ENCODE measurements around the gene LZTS3.
A peak's percentile ranks its signal among the peaks of the same experiment; 100 is the strongest.
"Not testable (repeated sequence)": the region's sequence is repeated elsewhere in the genome, so short reads cannot be mapped to it uniquely, and the experiment has no call there.

LZTS3 gene

DNA sequence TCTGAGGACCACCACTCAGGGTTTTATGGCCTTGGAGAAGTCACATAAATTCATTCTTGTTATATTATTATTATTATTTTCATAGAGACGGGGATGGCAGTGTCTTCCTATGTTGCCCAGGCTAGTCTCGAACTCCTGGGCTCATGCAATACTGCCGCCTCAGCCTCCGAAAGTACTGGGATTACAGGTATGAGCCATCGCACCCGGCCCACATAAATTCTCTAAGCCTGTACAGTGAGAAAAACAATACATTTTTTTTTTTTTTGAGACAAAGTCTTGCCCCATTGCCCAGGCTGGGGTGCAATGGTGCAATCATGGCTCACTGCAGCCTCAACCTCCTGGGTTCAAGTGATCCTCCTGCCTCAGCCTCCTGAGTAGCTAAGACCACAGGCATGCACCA is 12.9 kb downstream of the LZTS3 start:
- no peak overlapping the region for H3K4me3 ChIP-seq (ENCODE audit: insufficient read depth, low read depth, low read length)

DNA sequence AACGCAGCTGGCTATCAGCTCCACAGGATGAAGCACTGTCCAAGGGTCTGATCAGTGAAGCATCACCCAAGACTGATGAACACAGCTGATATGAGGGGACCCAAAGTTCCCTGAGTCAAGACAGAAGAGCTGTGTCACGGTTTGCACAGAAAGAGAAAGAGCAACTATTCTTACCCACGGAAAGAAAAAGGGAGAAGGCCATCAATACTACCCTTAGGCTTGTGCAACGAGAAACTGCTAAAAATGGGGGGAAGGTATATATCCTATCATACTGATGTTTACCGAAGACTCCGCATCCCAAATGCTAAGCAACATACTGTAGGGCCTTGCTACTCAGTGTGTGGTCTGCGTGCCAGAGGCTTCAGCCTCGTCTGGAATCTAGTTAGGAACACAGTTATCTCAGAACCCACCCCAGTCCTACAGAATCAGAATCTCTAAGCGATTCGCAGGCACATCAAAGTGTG is 14.3 kb downstream of the LZTS3 start:
- no peaks in the 10 kb centered on the region for H3K27me3 ChIP-seq (ENCODE audit: control insufficient read depth, insufficient read depth, low read length, poor library complexity, severe bottlenecking)
- no peaks in the 10 kb centered on the region for H3K36me3 ChIP-seq (ENCODE audit: control insufficient read depth, insufficient read depth, low read length)
- WGBS, 2 experiments: 8 to 13% methylated on average over 10 of the region's 10 CpGs
- no peaks in the 10 kb centered on the region for H3K9me3 ChIP-seq (ENCODE audit: control insufficient read depth, low read length)
- H3K27ac ChIP-seq (ENCODE audit: insufficient read depth, low read depth, low read length, poor library complexity, severe bottlenecking): peak overlapping the region; percentile 56
- H3K4me1 ChIP-seq (ENCODE audit: control insufficient read depth, insufficient read depth, low read length): peaks cover 10% of the 10 kb centered on the region
- peak overlapping the region; percentile 75 for H3K4me3 ChIP-seq (ENCODE audit: insufficient read depth, low read depth, low read length)

More for the DNA sequence above, 12.9 kb downstream of the LZTS3 start:
- H3K36me3 ChIP-seq (ENCODE audit: control insufficient read depth, insufficient read depth, low read length): no peaks in the 10 kb centered on the region
- H3K9me3 ChIP-seq (ENCODE audit: control insufficient read depth, low read length): no peaks in the 10 kb centered on the region
- H3K27ac ChIP-seq (ENCODE audit: insufficient read depth, low read depth, low read length, poor library complexity, severe bottlenecking): no peak overlapping the region
- H3K4me1 ChIP-seq (ENCODE audit: control insufficient read depth, insufficient read depth, low read length): peaks cover 10% of the 10 kb centered on the region
- H3K27me3 ChIP-seq (ENCODE audit: control insufficient read depth, insufficient read depth, low read length, poor library complexity, severe bottlenecking): no peaks in the 10 kb centered on the region
- 93 to 97% methylated on average over 6 of the region's 6 CpGs for WGBS, 2 experiments

DNA sequence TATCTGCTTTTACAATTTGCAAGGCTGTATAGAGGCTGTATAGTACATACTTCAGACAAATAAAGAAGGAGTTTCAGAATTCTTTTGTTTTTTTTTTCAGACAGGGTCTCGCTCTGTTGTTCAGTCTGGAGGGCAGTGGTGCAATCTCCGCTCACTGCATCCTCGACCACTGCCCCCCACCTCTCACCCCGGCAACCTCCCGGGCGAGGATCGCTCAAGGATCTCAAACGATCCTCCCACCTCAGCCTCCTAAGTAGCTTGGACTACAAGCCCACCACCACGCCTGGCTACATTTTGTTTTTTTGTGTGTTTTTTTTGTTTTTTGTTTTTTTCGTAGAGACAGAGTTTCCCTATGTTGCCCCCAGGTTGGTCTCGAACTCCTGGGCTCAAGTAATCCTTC is 15.5 kb downstream of the LZTS3 start:
- no peaks in the 10 kb centered on the region for H3K9me3 ChIP-seq (ENCODE audit: control insufficient read depth, low read length)
- H3K27me3 ChIP-seq (ENCODE audit: control insufficient read depth, insufficient read depth, low read length, poor library complexity, severe bottlenecking): no peaks in the 10 kb centered on the region
- H3K4me3 ChIP-seq (ENCODE audit: insufficient read depth, low read depth, low read length): no peak overlapping the region
- 87 to 95% methylated on average over 11 of the region's 11 CpGs for WGBS, 2 experiments
- peaks cover 10% of the 10 kb centered on the region for H3K4me1 ChIP-seq (ENCODE audit: control insufficient read depth, insufficient read depth, low read length)
- H3K27ac ChIP-seq (ENCODE audit: insufficient read depth, low read depth, low read length, poor library complexity, severe bottlenecking): no peak overlapping the region
- no peaks in the 10 kb centered on the region for H3K36me3 ChIP-seq (ENCODE audit: control insufficient read depth, insufficient read depth, low read length)

DNA sequence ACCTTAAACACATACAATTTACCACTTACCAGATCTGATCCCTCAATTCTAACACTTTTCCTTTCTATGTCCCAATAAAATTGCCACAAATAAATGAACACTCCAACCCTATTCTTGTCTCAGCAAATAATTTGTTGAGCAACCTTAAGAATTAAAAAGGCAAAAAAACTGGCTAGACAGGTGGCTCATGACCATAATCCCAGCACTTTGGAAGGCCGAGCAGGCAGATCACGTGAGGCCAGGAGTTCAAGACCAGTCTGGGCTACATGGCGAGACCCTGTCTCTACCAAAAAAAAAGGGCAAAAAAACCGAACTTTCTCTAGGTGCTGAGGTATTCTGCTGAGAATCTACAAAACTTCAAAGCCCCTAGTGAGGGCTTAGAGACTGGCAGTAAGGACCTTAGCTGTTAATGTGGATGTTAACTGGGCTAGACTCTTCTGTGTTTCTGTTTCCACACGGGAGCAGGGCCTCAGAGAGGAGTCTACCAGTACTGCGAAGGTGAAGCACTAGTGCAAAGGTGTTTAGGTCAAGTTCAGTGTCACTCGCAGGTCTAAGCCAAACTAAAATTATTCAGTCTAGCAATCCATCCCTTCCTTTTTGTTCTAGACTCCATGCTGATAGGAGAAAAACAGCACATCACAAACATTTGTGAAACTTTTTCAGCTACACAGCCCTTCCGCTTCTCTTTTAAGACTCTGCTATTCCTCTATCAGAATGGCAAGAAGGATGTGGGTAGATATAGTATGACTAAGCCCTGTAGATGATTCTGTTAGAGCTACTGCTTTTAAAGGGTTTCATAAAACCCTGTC is 16.3 kb downstream of the LZTS3 start:
- WGBS, 2 experiments: 92 to 95% methylated on average over 7 to 8 of the region's 8 CpGs
- Histone ChIP-seq H3K4me1 (ENCODE audit: control insufficient read depth, insufficient read depth, low read length) (peaks cover 10% of the 10 kb centered on the region), H3K27ac (ENCODE audit: insufficient read depth, low read depth, low read length, poor library complexity, severe bottlenecking) (no peak overlapping the region), H3K9me3 (ENCODE audit: control insufficient read depth, low read length) (no peaks in the 10 kb centered on the region), H3K36me3 (ENCODE audit: control insufficient read depth, insufficient read depth, low read length) (no peaks in the 10 kb centered on the region), H3K4me3 (ENCODE audit: insufficient read depth, low read depth, low read length) (no peak overlapping the region), H3K27me3 (ENCODE audit: control insufficient read depth, insufficient read depth, low read length, poor library complexity, severe bottlenecking) (no peaks in the 10 kb centered on the region)

DNA sequence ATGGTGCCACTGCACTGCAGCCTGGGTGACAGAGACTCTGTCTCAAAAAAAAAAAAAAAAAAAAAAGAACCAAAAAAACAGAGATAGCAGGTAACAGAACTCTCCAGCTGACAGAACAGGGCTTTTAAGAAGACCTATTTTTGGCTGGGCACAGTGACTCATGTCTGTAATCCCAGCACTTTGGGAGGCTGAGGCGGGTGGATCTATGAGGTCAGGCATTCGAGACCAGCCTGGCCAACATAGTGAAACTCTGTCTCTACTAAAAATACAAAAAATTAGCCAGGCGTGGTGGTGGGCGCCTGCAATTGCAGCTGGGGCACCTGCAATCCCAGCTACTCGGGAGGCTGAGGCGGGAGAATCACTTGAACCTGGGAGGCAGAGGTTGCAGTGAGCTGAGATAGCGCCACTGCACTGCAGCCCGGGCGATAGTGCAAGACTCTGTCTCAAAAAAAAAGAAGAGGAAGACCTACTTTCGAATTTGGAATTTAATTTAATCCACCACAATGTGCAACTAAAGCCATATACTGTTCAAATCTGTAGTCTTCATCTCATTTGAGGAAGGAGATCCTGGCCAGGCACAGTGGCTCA is 21.2 kb downstream of the LZTS3 start:
- H3K4me3 ChIP-seq (ENCODE audit: insufficient read depth, low read depth, low read length); H3K9me3 ChIP-seq (ENCODE audit: control insufficient read depth, low read length); H3K27ac ChIP-seq (ENCODE audit: insufficient read depth, low read depth, low read length, poor library complexity, severe bottlenecking); H3K4me1 ChIP-seq (ENCODE audit: control insufficient read depth, insufficient read depth, low read length); H3K27me3 ChIP-seq (ENCODE audit: control insufficient read depth, insufficient read depth, low read length, poor library complexity, severe bottlenecking): not testable (repeated sequence)
- 90 to 95% methylated on average over 10 of the region's 10 CpGs for WGBS, 2 experiments
- H3K36me3 ChIP-seq (ENCODE audit: control insufficient read depth, insufficient read depth, low read length): peaks cover 11% of the 10 kb centered on the region

DNA sequence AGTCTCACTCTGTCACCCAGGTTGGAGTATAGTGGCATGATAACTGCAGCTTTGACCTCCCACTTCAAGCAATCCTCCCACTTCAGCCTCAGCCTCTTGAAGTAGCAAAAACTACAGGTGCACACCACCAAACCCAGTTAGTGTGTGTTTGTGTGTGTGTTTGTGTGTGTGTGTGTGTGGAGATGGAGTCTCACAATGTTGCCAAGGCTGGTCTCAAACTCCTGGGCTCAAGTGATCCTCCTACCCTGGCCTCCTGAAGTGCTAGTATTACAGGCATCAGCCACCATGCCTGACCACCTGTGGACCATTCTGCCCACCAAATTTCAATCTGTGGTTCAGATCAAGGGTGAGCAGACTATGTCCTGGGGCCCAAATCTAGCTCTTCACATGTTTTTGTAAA is 22.4 kb downstream of the LZTS3 start:
- Histone ChIP-seq H3K27ac (ENCODE audit: insufficient read depth, low read depth, low read length, poor library complexity, severe bottlenecking) (no peak overlapping the region), H3K36me3 (ENCODE audit: control insufficient read depth, insufficient read depth, low read length) (peaks cover 11% of the 10 kb centered on the region), H3K9me3 (ENCODE audit: control insufficient read depth, low read length) (no peaks in the 10 kb centered on the region), H3K4me3 (ENCODE audit: insufficient read depth, low read depth, low read length) (no peak overlapping the region), H3K27me3 (ENCODE audit: control insufficient read depth, insufficient read depth, low read length, poor library complexity, severe bottlenecking) (no peaks in the 10 kb centered on the region), H3K4me1 (ENCODE audit: control insufficient read depth, insufficient read depth, low read length) (no peaks in the 10 kb centered on the region)

DNA sequence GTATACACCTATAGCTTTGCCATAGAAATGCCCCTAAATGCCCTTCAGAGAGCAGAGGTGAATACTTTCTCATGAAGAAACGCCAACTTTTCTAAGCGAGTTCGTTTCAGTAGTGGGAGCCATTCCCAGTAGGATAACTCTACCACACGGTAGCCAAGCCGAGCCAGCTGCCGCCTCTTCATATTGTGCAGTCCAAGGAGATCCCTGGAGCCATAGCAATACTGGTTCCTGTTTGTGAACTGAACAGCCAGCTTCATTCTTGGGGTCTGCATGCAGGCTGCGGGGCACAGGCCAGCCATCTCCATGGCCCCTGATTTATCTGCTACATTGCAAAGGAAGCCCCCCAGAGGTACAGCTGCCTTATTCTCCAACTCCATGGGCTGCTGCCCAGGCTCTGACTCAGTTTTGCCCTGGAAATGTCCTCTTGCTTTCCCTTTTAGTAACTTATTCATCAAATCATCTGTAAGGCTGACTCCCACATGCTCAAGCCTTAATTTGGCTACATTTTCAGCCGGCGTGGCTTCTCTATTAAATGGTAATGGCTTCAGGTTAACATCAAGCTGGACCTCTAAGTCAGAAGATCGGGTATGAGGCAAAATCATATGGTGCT is 26.5 kb downstream of the LZTS3 start:
- Histone ChIP-seq H3K9me3 (ENCODE audit: control insufficient read depth, low read length) (no peaks in the 10 kb centered on the region), H3K36me3 (ENCODE audit: control insufficient read depth, insufficient read depth, low read length) (peaks cover 11% of the 10 kb centered on the region), H3K27me3 (ENCODE audit: control insufficient read depth, insufficient read depth, low read length, poor library complexity, severe bottlenecking) (no peaks in the 10 kb centered on the region), H3K27ac (ENCODE audit: insufficient read depth, low read depth, low read length, poor library complexity, severe bottlenecking) (no peak overlapping the region), H3K4me3 (ENCODE audit: insufficient read depth, low read depth, low read length) (no peak overlapping the region), H3K4me1 (ENCODE audit: control insufficient read depth, insufficient read depth, low read length) (no peaks in the 10 kb centered on the region)
- WGBS, 2 experiments: 94 to 97% methylated on average over 10 of the region's 10 CpGs

DNA sequence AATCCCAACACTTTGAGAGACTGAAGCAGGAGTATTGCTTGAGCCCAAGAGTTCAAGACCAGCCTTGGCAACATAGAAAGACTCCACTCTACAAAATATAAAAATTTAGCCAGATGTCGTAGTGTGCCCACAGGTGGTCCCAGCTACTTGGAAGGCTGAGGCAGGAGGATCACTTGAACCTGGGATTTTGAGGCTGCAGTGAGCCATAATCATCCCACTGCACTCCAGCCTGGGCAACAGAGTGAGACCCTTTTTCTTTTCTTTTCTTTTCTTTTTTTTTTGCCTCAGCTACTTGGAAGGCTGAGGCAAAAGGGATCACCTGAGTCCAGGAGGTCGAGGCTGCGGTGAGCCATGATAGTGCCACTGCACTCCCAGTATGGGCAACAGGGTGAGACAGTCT is 31.6 kb downstream of the LZTS3 start:
- no peaks in the 10 kb centered on the region for H3K27me3 ChIP-seq (ENCODE audit: control insufficient read depth, insufficient read depth, low read length, poor library complexity, severe bottlenecking)
- WGBS, 2 experiments: 94 to 96% methylated on average over 3 of the region's 3 CpGs
- H3K27ac ChIP-seq (ENCODE audit: insufficient read depth, low read depth, low read length, poor library complexity, severe bottlenecking): no peak overlapping the region
- no peaks in the 10 kb centered on the region for H3K9me3 ChIP-seq (ENCODE audit: control insufficient read depth, low read length)
- H3K36me3 ChIP-seq (ENCODE audit: control insufficient read depth, insufficient read depth, low read length): no peaks in the 10 kb centered on the region
- no peaks in the 10 kb centered on the region for H3K4me1 ChIP-seq (ENCODE audit: control insufficient read depth, insufficient read depth, low read length)
- no peak overlapping the region for H3K4me3 ChIP-seq (ENCODE audit: insufficient read depth, low read depth, low read length)

DNA sequence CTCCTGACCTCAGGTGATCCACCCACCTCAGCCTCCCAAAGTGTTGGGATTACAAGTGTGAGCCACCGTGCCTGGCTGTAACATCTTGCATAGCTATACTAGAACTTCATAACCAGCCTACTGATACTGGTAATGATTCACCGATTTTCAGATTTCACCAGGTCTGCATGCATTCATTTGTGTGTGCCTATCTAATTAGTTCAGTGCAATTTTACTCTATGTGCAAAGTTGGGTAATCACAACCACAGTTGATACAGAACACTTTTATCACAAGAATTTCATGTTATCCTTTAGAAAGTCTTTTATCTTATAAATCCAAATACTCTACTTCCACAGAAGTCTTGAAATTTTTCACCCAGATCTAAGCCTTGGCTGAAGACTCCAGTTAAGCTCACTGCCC is 35.9 kb downstream of the LZTS3 start:
- no peak overlapping the region for H3K27ac ChIP-seq (ENCODE audit: insufficient read depth, low read depth, low read length, poor library complexity, severe bottlenecking)
- H3K4me3 ChIP-seq (ENCODE audit: insufficient read depth, low read depth, low read length): no peak overlapping the region
- H3K36me3 ChIP-seq (ENCODE audit: control insufficient read depth, insufficient read depth, low read length): no peaks in the 10 kb centered on the region
- no peaks in the 10 kb centered on the region for H3K27me3 ChIP-seq (ENCODE audit: control insufficient read depth, insufficient read depth, low read length, poor library complexity, severe bottlenecking)
- H3K4me1 ChIP-seq (ENCODE audit: control insufficient read depth, insufficient read depth, low read length): no peaks in the 10 kb centered on the region
- no peaks in the 10 kb centered on the region for H3K9me3 ChIP-seq (ENCODE audit: control insufficient read depth, low read length)
- 97 to 98% methylated on average over 2 of the region's 2 CpGs for WGBS, 2 experiments

DNA sequence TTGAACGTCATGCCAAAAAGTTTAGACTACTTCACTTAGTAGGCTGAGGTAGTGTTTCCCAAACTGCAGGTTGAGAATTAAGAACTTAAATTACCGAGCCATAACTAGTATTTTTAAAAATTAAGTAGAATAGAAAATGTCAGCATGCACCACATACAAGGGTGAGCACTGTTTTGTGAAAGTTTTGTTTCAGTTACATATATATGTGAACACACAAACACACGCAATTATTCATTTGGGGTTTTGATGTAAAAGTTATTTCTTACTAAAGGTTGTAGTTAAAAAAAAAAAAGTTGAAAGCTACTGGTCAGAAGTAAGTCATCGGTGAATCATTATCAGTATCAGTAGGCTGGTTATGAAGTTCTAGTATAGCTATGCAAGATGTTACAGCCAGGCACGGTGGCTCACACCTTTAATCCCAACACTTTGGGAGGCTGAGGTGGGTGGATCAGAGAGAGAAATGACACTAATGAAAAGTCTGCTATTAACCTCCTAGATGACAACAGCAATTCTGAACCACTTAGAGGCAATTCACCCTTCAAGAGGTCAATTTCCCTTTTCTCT is 37.8 kb downstream of the LZTS3 start:
- Histone ChIP-seq H3K27me3 (ENCODE audit: control insufficient read depth, insufficient read depth, low read length, poor library complexity, severe bottlenecking) (no peaks in the 10 kb centered on the region), H3K27ac (ENCODE audit: insufficient read depth, low read depth, low read length, poor library complexity, severe bottlenecking) (no peak overlapping the region), H3K4me1 (ENCODE audit: control insufficient read depth, insufficient read depth, low read length) (no peaks in the 10 kb centered on the region), H3K9me3 (ENCODE audit: control insufficient read depth, low read length) (no peaks in the 10 kb centered on the region), H3K4me3 (ENCODE audit: insufficient read depth, low read depth, low read length) (no peak overlapping the region), H3K36me3 (ENCODE audit: control insufficient read depth, insufficient read depth, low read length) (no peaks in the 10 kb centered on the region)
- WGBS, 2 experiments: 94 to 95% methylated on average over 4 to 5 of the region's 5 CpGs

All from ectodermal cell (in vitro differentiated cells).